Measurements from ENCODE around the gene YAE1. TPM values are rescaled to one million over a fixed set of nuclear protein-coding genes. Genes with fewer than 3 reads are reported as not detected.

Gene YAE1
- 10 to 100 TPM in 3 of 4 donors, 1 to 10 TPM in 1; 1.4 to 22.9 (median 13.3) TPM for total RNA-seq

- peak; percentile 84 for DNase-seq
- intact Hi-C loops (cut with DNase I; ENCODE audit: low total_unique reads), result no loop called here
- Histone ChIP-seq H3K4me1 (peaks cover 5 to 24% (median 10%) of the 10 kb centered on the region in 4 donors), H3K36me3 (peaks cover 0 to 6% (median 0%) of the 10 kb centered on the region in 4 donors), H3K27ac (peak within 1 kb of the TSS; percentile 85 to 88 (median 86)), H3K27me3 (no peaks in the 10 kb centered on the region), H3K9me3 (no peaks in the 10 kb centered on the region), H3K4me3 (peak within 1 kb of the TSS; percentile 46 to 86 (median 68))
- WGBS, 2 donors (ENCODE audit: low coverage in 1 of 2), result 0% methylated on average over 8 to 55 of the region's 64 CpGs
- in situ Hi-C loops (cut with MboI; ENCODE audit: low pct_ligation_motif_present in 1 of 4, low pct_unique_long_range_greater_than_20kb in 1 of 4, low sequenced_read_pairs in 3 of 4), result no loop called here
- TF ChIP-seq POLR2A (IDR thresholded peaks at IDR 0.05), result peak; percentile 76
- no peak for TF ChIP-seq CTCF (IDR thresholded peaks at IDR 0.05)
- peak; percentile 63 to 89 (median 83) for TF ChIP-seq POLR2AphosphoS5 (IDR thresholded peaks at IDR 0.05)
- no peak for TF ChIP-seq EP300 (IDR thresholded peaks at IDR 0.05; ENCODE audit: low read depth)
These were observed at the start of gene YAE1 for GRCh38 chr7:39566023-39566921. YAE1 (plus strand) TSS chr7:39566404; CDS start chr7:39566419, 15 bp downstream.

DNA sequence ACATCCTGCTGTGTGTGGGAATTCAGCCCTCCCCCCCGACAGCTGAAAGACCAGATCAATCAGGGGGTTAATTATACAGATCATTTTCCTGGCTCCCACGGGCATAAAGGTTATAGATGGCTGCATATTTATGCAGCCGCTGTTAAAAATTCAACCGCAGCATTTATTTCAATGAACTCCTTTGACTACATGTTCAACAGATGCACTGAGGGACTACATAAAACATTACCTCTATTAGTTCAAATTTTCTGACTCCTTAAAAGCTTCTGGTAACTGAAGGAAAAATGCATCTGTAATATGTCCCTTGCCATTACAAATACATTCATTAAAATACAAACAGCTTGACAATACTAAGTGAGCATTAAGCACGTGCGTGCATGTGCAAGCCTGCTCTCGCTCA is 49.7 kb upstream of the YAE1 start:
- peaks cover 0 to 8% (median 2%) of the 10 kb centered on the region in 4 donors for H3K4me1 ChIP-seq
- TF ChIP-seq POLR2AphosphoS5 (IDR thresholded peaks at IDR 0.05) (no peak), POLR2A (IDR thresholded peaks at IDR 0.05) (no peak), CTCF (IDR thresholded peaks at IDR 0.05) (no peak), EP300 (IDR thresholded peaks at IDR 0.05; ENCODE audit: low read depth) (no peak)
- H3K4me3 ChIP-seq, result no peak overlapping the region
- WGBS, 2 donors (ENCODE audit: low coverage in 1 of 2), result 61 to 81% methylated on average over 3 to 7 of the region's 7 CpGs
- no peaks in the 10 kb centered on the region for H3K36me3 ChIP-seq
- in situ Hi-C loops (cut with MboI; ENCODE audit: low pct_ligation_motif_present in 1 of 4, low pct_unique_long_range_greater_than_20kb in 1 of 4, low sequenced_read_pairs in 3 of 4), result loop anchor here in 3 of 4 donors (10.0 to 25.0 kb wide), 3 partner anchors 704 to 1104 kb away; no protein-coding TSS in a partner anchor
- no peaks in the 10 kb centered on the region for H3K27me3 ChIP-seq
- no peak overlapping the region for H3K27ac ChIP-seq
- H3K9me3 ChIP-seq, result no peaks in the 10 kb centered on the region
- DNase-seq, result no peak
- intact Hi-C loops (cut with DNase I; ENCODE audit: low total_unique reads), result no loop called here

- Histone ChIP-seq H3K4me1 (peaks cover 0 to 8% (median 2%) of the 10 kb centered on the region in 4 donors), H3K36me3 (no peaks in the 10 kb centered on the region), H3K9me3 (no peaks in the 10 kb centered on the region), H3K4me3 (no peak overlapping the region), H3K27me3 (no peaks in the 10 kb centered on the region), H3K27ac (no peak overlapping the region)
- in situ Hi-C loops (cut with MboI; ENCODE audit: low pct_ligation_motif_present in 1 of 4, low pct_unique_long_range_greater_than_20kb in 1 of 4, low sequenced_read_pairs in 3 of 4) (loop anchor here in 3 of 4 donors (10.0 to 25.0 kb wide), 3 partner anchors 705 to 1105 kb away; no protein-coding TSS in a partner anchor), intact Hi-C loops (cut with DNase I; ENCODE audit: low total_unique reads) (no loop called here)
- TF ChIP-seq CTCF (IDR thresholded peaks at IDR 0.05), result no peak
- no peak for TF ChIP-seq POLR2AphosphoS5 (IDR thresholded peaks at IDR 0.05)
- no peak for DNase-seq
- 49% methylated on average over 3 of the region's 3 CpGs; no CpG with 5 or more reads in 1 of the 2 donors for WGBS, 2 donors (ENCODE audit: low coverage in 1 of 2)
These were observed 49.0 kb upstream of the YAE1 start for GRCh38 chr7:39517240-39517639.

- intact Hi-C loops (cut with DNase I; ENCODE audit: low total_unique reads), result loop anchor here (10.0 kb wide), 1 partner anchor 591 kb away; no protein-coding TSS in a partner anchor
- WGBS, 2 donors (ENCODE audit: low coverage in 1 of 2), result 67 to 94% methylated on average over 1 of the region's 1 CpG
- TF ChIP-seq POLR2A (IDR thresholded peaks at IDR 0.05), result no peak
- TF ChIP-seq CTCF (IDR thresholded peaks at IDR 0.05), result no peak
- no peak for TF ChIP-seq EP300 (IDR thresholded peaks at IDR 0.05; ENCODE audit: low read depth)
- Histone ChIP-seq H3K36me3 (no peaks in the 10 kb centered on the region), H3K4me3 (no peak overlapping the region), H3K4me1 (peaks cover 0 to 15% (median under 1%) of the 10 kb centered on the region in 4 donors), H3K27me3 (no peaks in the 10 kb centered on the region), H3K27ac (no peak overlapping the region), H3K9me3 (no peaks in the 10 kb centered on the region)
- in situ Hi-C loops (cut with MboI; ENCODE audit: low pct_ligation_motif_present in 1 of 4, low pct_unique_long_range_greater_than_20kb in 1 of 4, low sequenced_read_pairs in 3 of 4), result no loop called here
- DNase-seq, result no peak
These were observed 40.3 kb upstream of the YAE1 start for GRCh38 chr7:39525926-39526325.

All from transverse colon (tissue), 4 donors.